SU-DHL-6 (cell line): Measurements from ENCODE around the gene FAM111A.

Experiments used
- H2AFZ ChIP-seq: fragments of 200-600 bp; sonication (generic); 2 replicates; pipeline ENCODE4 v1.6.1; 2014; ENCODE audit warnings: low read depth, mild to moderate bottlenecking, moderate library complexity, mixed read lengths, antibody characterized with exemption, low read length; ENCODE audit not compliant: severe bottlenecking
- H3F3A ChIP-seq: fragments of 200-600 bp; shearing (Covaris generic); 2 replicates; pipeline ENCODE4 v1.6.0; 2016; ENCODE audit warnings: antibody characterized with exemption, mild to moderate bottlenecking; ENCODE audit not compliant: insufficient read depth
- H3K27ac ChIP-seq: fragments of 200-600 bp; sonication (generic); 2 replicates; pipeline ENCODE4 v1.5.1; 2016; ENCODE audit warnings: low read depth, mild to moderate bottlenecking, low read length, moderate library complexity, mixed read lengths
- H3K27me3 ChIP-seq: fragments of 200-600 bp; sonication (generic), shearing (Covaris generic); 2 replicates; pipeline ENCODE4 v1.6.0; 2014; ENCODE audit warnings: mild to moderate bottlenecking, low read length
- H3K36me3 ChIP-seq: fragments of 200-600 bp; sonication (generic); 2 replicates; pipeline ENCODE4 v1.6.1; 2014; ENCODE audit warnings: mild to moderate bottlenecking, low read length, mixed read lengths
- H3K4me2 ChIP-seq: fragments of 300-600, 200-600 bp; shearing (Covaris generic), sonication (generic); 2 replicates; pipeline ENCODE4 v1.6.0; 2014; ENCODE audit warnings: low read length, low read depth, mild to moderate bottlenecking; ENCODE audit not compliant: poor library complexity, severe bottlenecking
- H3K4me3 ChIP-seq: fragments of 200-600 bp; sonication (generic); 2 replicates; pipeline ENCODE4 v1.5.1; 2014; ENCODE audit warnings: antibody characterized with exemption, low read length, mild to moderate bottlenecking, mixed read lengths; ENCODE audit not compliant: insufficient read depth, poor library complexity, severe bottlenecking
- H3K79me2 ChIP-seq: fragments of 200-600 bp; sonication (generic); 2 replicates; pipeline ENCODE4 v1.6.1; 2014; ENCODE audit warnings: mild to moderate bottlenecking, low read length, moderate library complexity; ENCODE audit not compliant: insufficient read depth
- H3K9ac ChIP-seq: fragments of 200-600 bp; sonication (generic); 2 replicates; pipeline ENCODE4 v1.7.0; 2014; ENCODE audit warnings: mild to moderate bottlenecking, low read length
- H3K9me2 ChIP-seq: fragments of 200-600 bp; sonication (generic); replicated peaks from 2 replicates; pipeline ENCODE4 v1.6.1; 2014; ENCODE audit warnings: low read length; ENCODE audit not compliant: insufficient read depth
- H3K9me3 ChIP-seq: fragments of 200-600 bp; sonication (generic); 2 replicates; pipeline ENCODE4 v1.6.1; 2014; ENCODE audit warnings: low read length, mixed read lengths; ENCODE audit not compliant: insufficient read depth
- H4K20me1 ChIP-seq: fragments of 200-600 bp; sonication (generic); 2 replicates; pipeline ENCODE4 v1.6.1; 2014; ENCODE audit warnings: low read depth, mild to moderate bottlenecking, antibody characterized with exemption, low read length, moderate library complexity, mixed read lengths
- CTCF ChIP-seq: fragments of 200-600 bp; sonication (generic); IDR thresholded peaks from one replicate; pipeline ENCODE4 v1.5.1; 2017; ENCODE audit warnings: antibody characterized with exemption, mild to moderate bottlenecking, low read length, moderate library complexity; ENCODE audit not compliant: insufficient read depth, poor library complexity, severe bottlenecking
- EZH2phosphoT487 ChIP-seq: fragments of 200-600 bp; sonication (generic), shearing (Covaris generic); conservative IDR thresholded peaks from 2 replicates; pipeline ENCODE4 v1.6.1; 2018; ENCODE audit warnings: mild to moderate bottlenecking, antibody characterized with exemption, low read length, moderate library complexity, mixed read lengths

The FAM111A gene

GRCh38 chr11:59157433-59157832 lies 14.8 kb downstream of the FAM111A start:
- Histone ChIP-seq H3K79me2 (0 out of 2 replicates have a peak, but pooled peaks cover 4% of the 10 kb centered on the region), H2AFZ (no peak overlapping the region), H3K9me2 (no peaks in the 10 kb centered on the region), H4K20me1 (no peaks in the 10 kb centered on the region), H3K4me2 (no peak overlapping the region), H3F3A (peaks cover 49% of the 10 kb centered on the region), H3K4me3 (no peak overlapping the region), H3K27ac (peak overlapping the region; percentile 19; the same call in 1 of the 2 replicates), H3K9me3 (no peaks in the 10 kb centered on the region), H3K9ac (no peak overlapping the region), H3K36me3 (peaks cover 13% of the 10 kb centered on the region), H3K27me3 (no peaks in the 10 kb centered on the region)
- TF ChIP-seq CTCF (no peak), EZH2phosphoT487 (no peak)

GRCh38 chr11:59158206-59159068 lies 15.8 kb downstream of the FAM111A start:
- Histone ChIP-seq H3K9me3 (no peaks in the 10 kb centered on the region), H3F3A (peaks cover 44% of the 10 kb centered on the region), H3K9me2 (no peaks in the 10 kb centered on the region), H3K36me3 (0 out of 2 replicates have a peak, but pooled peaks cover 4% of the 10 kb centered on the region), H3K4me3 (no peak overlapping the region), H3K9ac (no peak overlapping the region), H3K4me2 (no peak overlapping the region), H3K27ac (no peak overlapping the region), H3K27me3 (no peaks in the 10 kb centered on the region), H3K79me2 (no peaks in the 10 kb centered on the region), H4K20me1 (no peaks in the 10 kb centered on the region), H2AFZ (no peak overlapping the region)
- TF ChIP-seq CTCF = peak; percentile 73
- no peak for TF ChIP-seq EZH2phosphoT487

DNA sequence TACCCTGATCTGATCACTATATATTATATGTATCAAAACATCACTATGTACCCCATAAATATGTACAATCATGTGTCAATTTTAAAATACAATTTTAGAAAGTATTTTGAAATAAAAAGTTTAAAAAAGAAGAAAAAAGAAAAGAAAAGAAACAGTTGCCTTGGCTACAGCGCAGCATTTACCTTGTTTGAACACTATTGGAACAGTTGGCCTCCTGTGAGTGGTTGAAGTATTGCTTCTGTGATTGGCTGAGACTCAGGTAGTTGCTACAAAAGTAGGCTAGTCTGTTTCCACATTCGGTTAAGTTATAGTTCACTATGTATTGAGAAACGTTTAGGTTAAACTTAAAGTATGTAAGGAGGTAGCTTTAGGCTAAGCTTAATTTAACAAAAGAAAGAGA lies 21.4 kb downstream of the FAM111A start:
- no peak for TF ChIP-seq CTCF
- TF ChIP-seq EZH2phosphoT487 = no peak
- H3K9ac ChIP-seq = no peak overlapping the region
- H3K4me3 ChIP-seq = no peak overlapping the region
- H3K9me3 ChIP-seq = no peaks in the 10 kb centered on the region
- no peak overlapping the region for H3K4me2 ChIP-seq
- H3K79me2 ChIP-seq = no peaks in the 10 kb centered on the region
- H3F3A ChIP-seq = no peaks in the 10 kb centered on the region
- no peak overlapping the region for H3K27ac ChIP-seq
- H3K27me3 ChIP-seq = no peaks in the 10 kb centered on the region
- H4K20me1 ChIP-seq = no peaks in the 10 kb centered on the region
- no peaks in the 10 kb centered on the region for H3K9me2 ChIP-seq
- no peaks in the 10 kb centered on the region for H3K36me3 ChIP-seq
- no peak overlapping the region for H2AFZ ChIP-seq
